ENCODE measurements around the gene HCN1. TPM values are rescaled to one million over a fixed set of nuclear protein-coding genes. Genes with fewer than 3 reads are reported as not detected.

The HCN1 gene
- total and polyA plus RNA-seq, 2 donors from 2014 or later, result not detected

DNA sequence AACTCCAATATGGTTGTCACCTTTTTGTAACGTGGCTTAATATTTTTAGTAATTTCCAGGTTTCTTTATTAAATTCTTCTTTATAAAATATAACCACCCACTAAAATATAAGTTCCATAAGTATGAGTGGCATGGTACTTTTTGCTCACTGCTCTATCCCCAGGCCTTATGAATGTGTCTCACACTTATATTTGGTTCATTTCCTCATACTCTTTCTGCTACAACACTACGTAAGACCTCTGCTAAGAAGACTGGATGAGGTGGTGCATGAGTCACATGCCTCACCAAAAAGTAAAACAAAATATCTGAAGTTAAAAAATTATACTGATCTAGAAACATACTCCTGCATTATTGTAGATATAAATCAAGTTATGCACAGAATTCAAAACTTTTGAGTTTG lies 400.9 kb downstream of the HCN1 start:
- H3K36me3 ChIP-seq (ENCODE audit: control insufficient read depth in 2 of 3, insufficient read depth in 3 of 3, low read length in 3 of 3), result no peaks in the 10 kb centered on the region
- H3K27me3 ChIP-seq (ENCODE audit: control insufficient read depth, insufficient read depth, low read length), result no peaks in the 10 kb centered on the region
- no peak for DNase-seq
- H3K9me3 ChIP-seq (ENCODE audit: control insufficient read depth in 2 of 3, insufficient read depth in 1 of 3, low read length in 3 of 3), result no peaks in the 10 kb centered on the region
- H3K4me3 ChIP-seq (ENCODE audit: low read length in 3 of 3), result no peak overlapping the region
- no peak overlapping the region for H3K9ac ChIP-seq (ENCODE audit: low read length in 3 of 3)
- TF ChIP-seq, protein P1, sequence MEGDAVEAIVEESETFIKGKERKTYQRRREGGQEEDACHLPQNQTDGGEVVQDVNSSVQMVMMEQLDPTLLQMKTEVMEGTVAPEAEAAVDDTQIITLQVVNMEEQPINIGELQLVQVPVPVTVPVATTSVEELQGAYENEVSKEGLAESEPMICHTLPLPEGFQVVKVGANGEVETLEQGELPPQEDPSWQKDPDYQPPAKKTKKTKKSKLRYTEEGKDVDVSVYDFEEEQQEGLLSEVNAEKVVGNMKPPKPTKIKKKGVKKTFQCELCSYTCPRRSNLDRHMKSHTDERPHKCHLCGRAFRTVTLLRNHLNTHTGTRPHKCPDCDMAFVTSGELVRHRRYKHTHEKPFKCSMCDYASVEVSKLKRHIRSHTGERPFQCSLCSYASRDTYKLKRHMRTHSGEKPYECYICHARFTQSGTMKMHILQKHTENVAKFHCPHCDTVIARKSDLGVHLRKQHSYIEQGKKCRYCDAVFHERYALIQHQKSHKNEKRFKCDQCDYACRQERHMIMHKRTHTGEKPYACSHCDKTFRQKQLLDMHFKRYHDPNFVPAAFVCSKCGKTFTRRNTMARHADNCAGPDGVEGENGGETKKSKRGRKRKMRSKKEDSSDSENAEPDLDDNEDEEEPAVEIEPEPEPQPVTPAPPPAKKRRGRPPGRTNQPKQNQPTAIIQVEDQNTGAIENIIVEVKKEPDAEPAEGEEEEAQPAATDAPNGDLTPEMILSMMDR (IDR thresholded peaks at IDR 0.05; ENCODE audit: borderline replicate concordance, extremely low read depth, insufficient read depth), result no peak
- no peaks in the 10 kb centered on the region for H3K4me1 ChIP-seq (ENCODE audit: control insufficient read depth in 2 of 3, insufficient read depth in 2 of 3, low read depth in 1 of 3, low read length in 3 of 3)
- intact Hi-C loops (cut with DNase I), result no loop called here
- H3K27ac ChIP-seq (ENCODE audit: low read depth in 2 of 2, low read length in 2 of 2), result no peak overlapping the region
- no peak for FAIRE-seq

DNA sequence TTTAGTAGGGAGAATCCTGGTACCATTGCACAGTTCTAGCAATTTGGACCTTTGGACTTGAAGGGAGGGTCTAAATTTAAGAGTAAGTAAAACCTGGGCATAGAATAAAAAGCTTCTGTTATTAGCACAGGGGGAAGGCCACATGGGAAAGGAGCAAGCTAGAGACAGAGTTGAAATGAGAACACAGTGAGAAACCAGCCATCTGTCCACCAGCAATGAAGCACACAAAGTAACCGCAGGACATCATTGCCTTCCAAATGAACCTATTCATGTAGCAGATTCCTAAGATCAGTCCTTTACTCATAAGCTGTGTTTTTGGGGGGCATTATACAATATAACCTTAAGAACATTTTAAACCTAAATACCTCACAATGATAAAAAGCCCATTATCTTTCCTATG lies 407.4 kb downstream of the HCN1 start:
- H3K27ac ChIP-seq (ENCODE audit: low read depth in 2 of 2, low read length in 2 of 2), result no peak overlapping the region
- TF ChIP-seq, protein P1 (IDR thresholded peaks at IDR 0.05; ENCODE audit: borderline replicate concordance, extremely low read depth, insufficient read depth), result no peak
- no peaks in the 10 kb centered on the region for H3K9me3 ChIP-seq (ENCODE audit: control insufficient read depth in 2 of 3, insufficient read depth in 1 of 3, low read length in 3 of 3)
- no peaks in the 10 kb centered on the region for H3K36me3 ChIP-seq (ENCODE audit: control insufficient read depth in 2 of 3, insufficient read depth in 3 of 3, low read length in 3 of 3)
- H3K4me1 ChIP-seq (ENCODE audit: control insufficient read depth in 2 of 3, insufficient read depth in 2 of 3, low read depth in 1 of 3, low read length in 3 of 3), result no peaks in the 10 kb centered on the region
- no peak for FAIRE-seq
- DNase-seq, result no peak
- no peaks in the 10 kb centered on the region for H3K27me3 ChIP-seq (ENCODE audit: control insufficient read depth, insufficient read depth, low read length)
- H3K9ac ChIP-seq (ENCODE audit: low read length in 3 of 3), result no peak overlapping the region
- intact Hi-C loops (cut with DNase I), result no loop called here
- H3K4me3 ChIP-seq (ENCODE audit: low read length in 3 of 3), result no peak overlapping the region

DNA sequence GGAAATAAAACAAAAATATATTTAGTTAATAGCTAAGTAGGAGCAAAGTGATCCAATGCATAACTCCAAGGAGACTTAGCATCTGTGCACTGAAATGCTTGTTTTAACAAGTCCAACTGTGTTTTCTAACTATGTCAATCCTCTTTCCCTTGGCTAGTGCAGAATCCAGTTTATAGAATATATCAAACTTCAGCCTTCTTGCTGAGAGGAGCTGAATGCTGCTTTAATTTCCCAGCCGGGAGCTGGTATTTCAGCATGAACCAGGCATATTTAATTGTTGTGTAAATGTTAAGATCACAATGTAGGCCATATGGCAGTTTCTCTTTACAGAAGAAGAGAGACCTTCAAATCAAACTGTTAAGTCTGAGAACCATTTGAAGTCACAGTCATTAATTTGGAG lies 411.7 kb downstream of the HCN1 start:
- no peak for FAIRE-seq
- H3K27me3 ChIP-seq (ENCODE audit: control insufficient read depth, insufficient read depth, low read length), result no peaks in the 10 kb centered on the region
- TF ChIP-seq, protein P1 (IDR thresholded peaks at IDR 0.05; ENCODE audit: borderline replicate concordance, extremely low read depth, insufficient read depth), result no peak
- no peaks in the 10 kb centered on the region for H3K4me1 ChIP-seq (ENCODE audit: control insufficient read depth in 2 of 3, insufficient read depth in 2 of 3, low read depth in 1 of 3, low read length in 3 of 3)
- H3K36me3 ChIP-seq (ENCODE audit: control insufficient read depth in 2 of 3, insufficient read depth in 3 of 3, low read length in 3 of 3), result no peaks in the 10 kb centered on the region
- intact Hi-C loops (cut with DNase I), result no loop called here
- no peaks in the 10 kb centered on the region for H3K9me3 ChIP-seq (ENCODE audit: control insufficient read depth in 2 of 3, insufficient read depth in 1 of 3, low read length in 3 of 3)
- H3K9ac ChIP-seq (ENCODE audit: low read length in 3 of 3), result no peak overlapping the region
- no peak for DNase-seq
- H3K27ac ChIP-seq (ENCODE audit: low read depth in 2 of 2, low read length in 2 of 2), result no peak overlapping the region
- H3K4me3 ChIP-seq (ENCODE audit: low read length in 3 of 3), result no peak overlapping the region

DNA sequence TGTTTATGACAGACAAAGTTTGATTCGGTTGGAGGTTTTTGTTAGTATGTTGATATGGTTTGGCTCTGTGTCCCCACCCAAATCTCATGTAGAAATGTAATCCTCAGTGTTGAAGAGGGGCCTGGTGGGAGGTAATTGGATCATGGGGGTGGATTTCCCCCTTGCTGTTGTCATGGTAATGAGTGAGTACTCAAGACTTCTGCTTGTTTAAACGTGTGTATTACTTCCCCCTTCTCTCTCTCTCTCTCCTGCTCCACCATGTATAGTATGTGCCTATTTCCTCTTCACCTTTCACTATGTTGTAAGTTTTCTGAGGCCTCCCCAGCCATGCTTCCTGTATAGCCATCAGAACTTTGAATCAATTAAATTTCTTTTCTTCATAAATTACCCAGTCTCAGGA lies 415.1 kb downstream of the HCN1 start:
- H3K9me3 ChIP-seq (ENCODE audit: control insufficient read depth in 2 of 3, insufficient read depth in 1 of 3, low read length in 3 of 3), result no peaks in the 10 kb centered on the region

More for the DNA sequence above, 415.1 kb downstream of the HCN1 start:
- no peak for DNase-seq
- no peak for FAIRE-seq
- Histone ChIP-seq H3K4me1 (ENCODE audit: control insufficient read depth in 2 of 3, insufficient read depth in 2 of 3, low read depth in 1 of 3, low read length in 3 of 3) (no peaks in the 10 kb centered on the region), H3K4me3 (ENCODE audit: low read length in 3 of 3) (no peak overlapping the region), H3K27ac (ENCODE audit: low read depth in 2 of 2, low read length in 2 of 2) (no peak overlapping the region), H3K27me3 (ENCODE audit: control insufficient read depth, insufficient read depth, low read length) (no peaks in the 10 kb centered on the region), H3K9ac (ENCODE audit: low read length in 3 of 3) (no peak overlapping the region), H3K36me3 (ENCODE audit: control insufficient read depth in 2 of 3, insufficient read depth in 3 of 3, low read length in 3 of 3) (no peaks in the 10 kb centered on the region)
- TF ChIP-seq, protein P1 (IDR thresholded peaks at IDR 0.05; ENCODE audit: borderline replicate concordance, extremely low read depth, insufficient read depth), result no peak
- intact Hi-C loops (cut with DNase I), result no loop called here
